Astrocyte of the spinal cord (primary cell): Measurements from ENCODE around the gene VPS54.

ENCODE experiments used
- DNase-seq: peaks from one replicate; pipeline ENCODE4 v3.0.0; 2011; ENCODE audit warnings: low read depth, low spot score
- H3K4me3 ChIP-seq: 2 replicates; pipeline ENCODE4 v1.5.1; 2011; ENCODE audit warnings: low read depth, mild to moderate bottlenecking, low read length, moderate library complexity
- in situ Hi-C: cut with HindIII; loops from 2 replicates; pipeline ENCODE4 v1.10.0; 2017; ENCODE audit warnings: low sequenced_read_pairs
- TF ChIP-seq, protein P1 (sequence below): IDR thresholded peaks from 2 replicates; pipeline ENCODE4 v1.5.1; 2012; ENCODE audit warnings: low read depth, mild to moderate bottlenecking, low read length, inconsistent platforms

Gene VPS54

DNA sequence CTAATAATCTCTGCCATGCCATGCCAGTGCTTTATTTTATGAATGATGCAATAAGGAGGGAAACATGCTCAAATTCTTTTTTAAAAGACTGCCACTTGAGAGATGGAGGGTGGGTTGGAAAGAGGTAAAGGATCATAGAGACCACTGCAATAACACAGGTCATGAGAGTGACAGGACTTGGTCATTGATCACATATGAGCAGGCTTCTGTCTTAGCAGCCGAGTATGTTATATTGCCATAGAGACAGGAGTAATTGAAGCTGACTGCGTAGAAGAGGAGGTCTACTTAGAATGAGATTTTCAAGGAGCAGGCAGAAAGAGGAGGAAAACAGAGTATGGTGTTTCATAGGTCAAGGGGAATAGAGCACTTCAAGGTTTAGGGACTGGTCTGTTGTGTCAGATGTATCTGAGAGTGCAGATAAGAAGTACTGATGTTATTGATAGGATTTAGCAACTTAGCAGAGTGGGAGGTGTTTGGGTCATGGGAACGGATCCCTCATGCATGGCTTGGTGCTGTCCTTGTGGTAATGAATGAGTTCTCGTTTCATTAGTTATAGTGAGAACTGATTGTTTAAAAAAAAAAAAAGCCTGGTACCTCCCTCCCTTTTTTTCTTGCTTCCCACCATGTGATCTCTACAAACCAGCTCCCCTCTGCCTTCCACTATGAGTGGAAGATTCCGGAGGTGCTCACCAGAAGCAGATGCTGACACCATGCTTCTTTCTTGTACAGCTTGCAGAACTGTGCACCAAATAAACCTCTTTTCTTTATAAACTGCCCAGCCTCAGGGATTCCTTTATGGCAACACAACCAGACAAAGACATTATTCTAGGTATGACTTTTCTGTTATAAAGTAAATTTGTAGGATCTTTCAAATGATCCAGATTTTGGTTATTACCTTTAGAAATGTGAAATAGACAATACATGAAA is 144.8 kb downstream of the VPS54 start:
- in situ Hi-C loops: no loop called here
- TF ChIP-seq, protein P1, sequence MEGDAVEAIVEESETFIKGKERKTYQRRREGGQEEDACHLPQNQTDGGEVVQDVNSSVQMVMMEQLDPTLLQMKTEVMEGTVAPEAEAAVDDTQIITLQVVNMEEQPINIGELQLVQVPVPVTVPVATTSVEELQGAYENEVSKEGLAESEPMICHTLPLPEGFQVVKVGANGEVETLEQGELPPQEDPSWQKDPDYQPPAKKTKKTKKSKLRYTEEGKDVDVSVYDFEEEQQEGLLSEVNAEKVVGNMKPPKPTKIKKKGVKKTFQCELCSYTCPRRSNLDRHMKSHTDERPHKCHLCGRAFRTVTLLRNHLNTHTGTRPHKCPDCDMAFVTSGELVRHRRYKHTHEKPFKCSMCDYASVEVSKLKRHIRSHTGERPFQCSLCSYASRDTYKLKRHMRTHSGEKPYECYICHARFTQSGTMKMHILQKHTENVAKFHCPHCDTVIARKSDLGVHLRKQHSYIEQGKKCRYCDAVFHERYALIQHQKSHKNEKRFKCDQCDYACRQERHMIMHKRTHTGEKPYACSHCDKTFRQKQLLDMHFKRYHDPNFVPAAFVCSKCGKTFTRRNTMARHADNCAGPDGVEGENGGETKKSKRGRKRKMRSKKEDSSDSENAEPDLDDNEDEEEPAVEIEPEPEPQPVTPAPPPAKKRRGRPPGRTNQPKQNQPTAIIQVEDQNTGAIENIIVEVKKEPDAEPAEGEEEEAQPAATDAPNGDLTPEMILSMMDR: no peak
- no peak overlapping the region for H3K4me3 ChIP-seq
- DNase-seq: no peak

DNA sequence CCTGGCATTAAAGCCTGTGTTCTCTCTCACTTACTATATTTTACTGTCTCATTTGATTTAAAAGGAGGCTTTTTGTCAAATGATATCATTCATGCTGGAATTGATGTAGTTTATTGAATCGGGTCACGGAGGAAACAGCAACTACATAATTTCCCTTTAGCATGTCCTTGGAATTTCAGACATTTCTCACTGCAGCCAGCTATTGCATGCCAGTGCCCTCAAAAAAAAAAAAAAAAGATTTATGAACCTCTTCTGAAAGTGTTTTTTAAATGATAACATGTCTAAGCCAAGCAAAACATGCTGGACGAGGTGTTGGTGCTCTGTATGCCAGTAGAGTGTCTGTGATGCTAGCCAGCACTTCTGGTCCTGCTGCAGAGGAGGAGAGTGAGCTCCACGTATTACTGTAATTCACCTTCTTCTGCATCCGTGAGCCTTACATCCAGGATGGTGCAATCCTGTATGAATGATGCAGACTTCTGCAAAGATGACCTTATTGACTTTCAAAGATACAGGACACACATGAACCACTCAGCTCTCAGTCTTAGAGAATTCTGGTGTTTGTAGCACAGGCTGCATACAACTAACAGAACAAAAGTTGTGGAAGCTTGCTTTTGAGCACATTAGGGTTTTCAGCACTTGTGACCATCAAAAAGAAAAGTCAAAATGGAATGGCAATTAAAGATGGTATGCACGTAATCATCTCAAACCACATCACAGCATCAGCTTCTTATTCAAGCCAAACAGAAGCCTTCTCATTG is 146.5 kb downstream of the VPS54 start:
- in situ Hi-C loops: no loop called here
- TF ChIP-seq, protein P1: no peak
- no peak overlapping the region for H3K4me3 ChIP-seq
- no peak for DNase-seq

DNA sequence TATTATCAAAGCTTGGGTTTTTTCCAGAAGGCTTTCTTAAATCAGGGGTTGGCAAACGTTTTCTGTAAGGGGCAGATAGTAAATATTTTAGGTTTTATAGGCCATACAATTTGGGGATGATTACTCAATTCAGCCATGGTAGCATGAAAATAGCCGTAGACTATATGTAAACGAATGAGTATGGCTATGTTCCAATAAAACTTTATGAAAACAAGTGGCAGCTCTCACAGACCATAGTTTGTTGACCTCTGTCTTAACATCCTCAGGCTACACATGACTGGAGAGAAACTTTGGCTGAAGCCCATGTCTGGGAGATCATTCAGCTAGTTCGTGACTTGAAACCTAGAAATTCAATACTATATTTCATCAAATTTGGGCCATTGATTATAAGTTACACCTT is 147.4 kb downstream of the VPS54 start:
- TF ChIP-seq, protein P1: no peak

DNA sequence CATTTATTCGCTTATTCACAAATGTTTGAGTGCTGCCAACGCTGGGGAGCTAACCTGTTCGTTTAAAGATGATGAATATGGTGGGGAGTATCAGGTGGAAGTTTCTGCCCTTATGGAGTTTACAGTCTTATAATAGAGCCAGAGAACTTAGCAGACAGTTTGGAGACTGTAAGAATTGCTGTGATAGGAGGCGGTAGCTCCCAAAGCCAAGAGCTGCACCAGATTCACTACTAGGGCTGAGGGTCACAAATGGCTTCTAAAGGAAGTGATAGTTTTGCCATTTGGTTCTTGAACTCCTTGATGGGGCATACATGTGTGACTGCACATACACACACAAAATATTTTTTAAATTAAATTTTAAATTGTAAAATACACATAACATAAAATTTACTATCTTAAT is 148.5 kb downstream of the VPS54 start:
- DNase-seq: no peak
- in situ Hi-C loops: no loop called here
- TF ChIP-seq, protein P1: no peak
- no peak overlapping the region for H3K4me3 ChIP-seq

More for the DNA sequence above, 147.4 kb downstream of the VPS54 start:
- in situ Hi-C loops: no loop called here
- no peak for DNase-seq
- H3K4me3 ChIP-seq: no peak overlapping the region

DNA sequence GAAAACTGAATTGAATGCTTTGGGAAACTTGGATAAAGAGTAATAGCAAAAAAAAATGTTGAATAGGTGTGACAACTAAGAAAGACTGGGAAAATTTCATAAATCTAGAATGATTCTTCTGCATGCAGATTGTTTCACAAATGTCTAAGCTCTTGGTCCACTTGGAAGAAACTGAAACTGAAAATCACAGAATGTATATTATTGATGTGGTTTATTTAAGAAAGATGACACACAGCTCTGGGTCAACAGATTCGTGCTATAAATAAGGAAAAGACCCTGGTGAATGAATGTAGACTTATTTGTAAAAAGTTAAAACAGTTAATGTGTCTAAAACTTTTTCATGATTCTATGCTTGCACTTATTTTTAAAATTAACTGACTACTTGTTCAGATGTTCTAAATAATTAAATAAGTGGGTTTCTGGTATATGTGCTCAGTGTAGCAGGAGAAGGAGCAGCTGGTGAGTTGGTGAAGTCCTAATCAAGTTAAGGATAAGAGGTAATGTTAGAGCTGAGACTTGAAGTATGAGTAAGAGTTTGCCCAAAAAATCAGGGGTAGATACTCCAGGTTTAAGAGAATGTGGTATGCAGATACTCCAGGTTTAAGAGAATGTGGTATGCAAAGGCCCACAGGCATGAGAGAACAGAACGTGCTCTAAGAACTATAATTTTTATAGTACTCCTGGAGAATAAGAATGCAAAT is 153.1 kb downstream of the VPS54 start:
- TF ChIP-seq, protein P1: no peak
- H3K4me3 ChIP-seq: no peak overlapping the region
- DNase-seq: no peak
- in situ Hi-C loops: no loop called here

DNA sequence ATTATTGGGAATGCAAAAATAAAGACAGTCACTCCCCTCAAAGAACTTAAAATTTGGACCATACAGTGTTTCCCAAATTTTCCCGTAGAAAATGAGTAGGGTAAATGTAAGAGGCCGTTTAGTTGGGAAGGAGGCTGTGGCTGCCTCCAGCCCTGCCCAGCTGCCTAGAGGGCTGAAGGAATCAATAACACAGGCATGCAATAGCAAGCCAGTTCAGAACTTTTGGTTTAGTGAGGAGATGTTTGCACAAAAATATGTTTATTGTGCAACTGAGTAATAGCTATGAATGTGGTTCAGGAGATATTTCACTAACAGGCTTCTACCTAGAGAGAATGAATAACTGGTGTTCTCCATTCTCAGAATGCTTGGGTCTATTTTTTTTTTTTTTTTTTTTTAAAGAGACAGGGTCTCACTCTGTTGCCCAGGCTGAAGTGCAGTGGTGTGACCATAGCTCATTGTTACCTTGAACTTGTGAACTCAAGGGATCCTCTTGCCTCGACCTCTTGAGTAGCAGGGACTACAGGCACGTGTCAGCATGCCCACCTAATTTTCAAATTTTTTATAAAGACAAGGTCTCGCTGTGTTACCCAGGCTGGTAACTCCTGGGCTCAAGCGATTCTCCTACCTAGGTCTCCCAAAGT is 153.9 kb downstream of the VPS54 start:
- TF ChIP-seq, protein P1: no peak
- no peak overlapping the region for H3K4me3 ChIP-seq
- DNase-seq: no peak
- in situ Hi-C loops: no loop called here
